AG08396 (cell line): Measurements from ENCODE around the gene RAB11FIP2.

Source experiments
- DNase-seq: peaks from one replicate; pipeline ENCODE4 v3.0.0; 2012; ENCODE audit warnings: low spot score, mixed read lengths

The RAB11FIP2 gene

GRCh38 chr10:118033905-118034304 lies 12.8 kb downstream of the RAB11FIP2 start:
- DNase-seq = no peak

GRCh38 chr10:118032564-118032963 lies 14.2 kb downstream of the RAB11FIP2 start:
- no peak for DNase-seq

GRCh38 chr10:118031351-118032075 lies 15.2 kb downstream of the RAB11FIP2 start:
- no peak for DNase-seq

GRCh38 chr10:118028619-118029018 lies 18.1 kb downstream of the RAB11FIP2 start:
- DNase-seq = no peak

GRCh38 chr10:118027397-118027796 lies 19.3 kb downstream of the RAB11FIP2 start:
- no peak for DNase-seq

GRCh38 chr10:118026936-118027335 lies 19.8 kb downstream of the RAB11FIP2 start:
- no peak for DNase-seq

GRCh38 chr10:118020365-118020764 lies 26.4 kb downstream of the RAB11FIP2 start:
- no peak for DNase-seq

GRCh38 chr10:118017850-118018249 lies 28.9 kb downstream of the RAB11FIP2 start:
- no peak for DNase-seq

GRCh38 chr10:118017071-118017740 lies 29.5 kb downstream of the RAB11FIP2 start:
- DNase-seq = no peak

GRCh38 chr10:118012952-118013525 lies 33.7 kb downstream of the RAB11FIP2 start:
- no peak for DNase-seq

GRCh38 chr10:118007773-118008172 lies 39.0 kb downstream of the RAB11FIP2 start:
- DNase-seq = no peak

GRCh38 chr10:118003126-118003525 lies 43.6 kb downstream of the RAB11FIP2 start:
- no peak for DNase-seq

- no peak for DNase-seq
These were observed 44.2 kb downstream of the RAB11FIP2 start for GRCh38 chr10:118002581-118002980.

GRCh38 chr10:117997673-117998072 lies 49.1 kb downstream of the RAB11FIP2 start:
- no peak for DNase-seq

- no peak for DNase-seq
These were observed 50.0 kb downstream of the RAB11FIP2 start for GRCh38 chr10:117996709-117997108.

- DNase-seq = no peak
These were observed 52.0 kb downstream of the RAB11FIP2 start for GRCh38 chr10:117994771-117995170.

- no peak for DNase-seq
These were observed 53.6 kb downstream of the RAB11FIP2 start for GRCh38 chr10:117993166-117993565.

- no peak for DNase-seq
These were observed 55.0 kb downstream of the RAB11FIP2 start for GRCh38 chr10:117991701-117992100.

GRCh38 chr10:117989962-117990361 lies 56.8 kb downstream of the RAB11FIP2 start:
- DNase-seq = no peak

GRCh38 chr10:117988814-117989213 lies 57.9 kb downstream of the RAB11FIP2 start:
- no peak for DNase-seq

GRCh38 chr10:117987244-117987909 lies 59.4 kb downstream of the RAB11FIP2 start:
- DNase-seq = no peak

GRCh38 chr10:117983961-117984360 lies 62.8 kb downstream of the RAB11FIP2 start:
- DNase-seq = no peak
